Central memory CD4-positive, alpha-beta T cell (primary cell): Measurements from ENCODE around the gene CAPN7.
A peak's percentile ranks its signal among the peaks of the same experiment; 100 is the strongest.

ENCODE experiments used
- DNase-seq: peaks from one replicate; pipeline ENCODE4 v3.0.0; 2022

CAPN7 gene

GRCh38 chr3:15255215-15255614, 49.2 kb downstream of the CAPN7 start:
- no peak for DNase-seq

DNA sequence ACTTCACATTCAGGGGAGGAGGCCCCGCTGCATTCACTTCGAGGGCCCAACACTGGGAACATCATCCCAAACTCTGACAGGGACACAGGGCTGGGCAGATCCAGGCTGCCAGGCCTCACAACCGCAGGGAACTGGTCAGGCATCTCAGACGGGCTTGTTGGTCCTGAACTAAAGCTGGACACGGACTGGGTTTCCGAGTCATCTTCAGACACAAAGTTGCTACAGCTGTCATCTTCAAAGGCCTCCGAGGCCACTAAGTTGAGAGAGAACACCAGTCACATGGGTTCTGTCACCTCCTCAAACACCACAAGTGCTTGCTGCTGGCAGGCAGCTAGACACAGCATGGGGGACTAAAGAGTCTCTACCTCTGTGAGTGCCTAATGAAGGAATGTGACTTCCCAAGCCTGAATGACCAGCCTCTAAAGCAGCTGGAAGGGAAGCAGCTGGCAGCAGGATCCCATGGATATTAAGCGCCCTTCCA, 50.9 kb downstream of the CAPN7 start:
- DNase-seq, result no peak

DNA sequence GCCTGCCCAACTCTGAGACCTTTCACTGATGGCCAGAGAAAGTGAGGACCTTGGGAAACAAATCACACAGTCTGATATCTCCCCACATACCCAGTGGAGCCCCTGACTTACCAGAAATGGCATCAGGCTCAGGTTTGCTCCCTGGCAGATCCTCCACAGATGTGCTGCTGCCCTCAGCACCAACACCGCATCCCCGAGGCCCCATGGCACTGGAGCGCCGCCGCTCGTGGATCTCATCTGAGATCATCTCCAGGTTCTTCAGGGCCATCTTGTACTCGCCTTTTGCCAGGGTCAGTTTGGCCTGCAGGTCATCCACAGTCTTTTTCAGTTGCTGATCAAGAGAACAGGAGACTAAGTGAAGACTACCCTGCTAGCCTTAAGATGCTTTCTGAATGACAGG, 52.7 kb downstream of the CAPN7 start:
- no peak for DNase-seq

GRCh38 chr3:15260531-15260930, 54.5 kb downstream of the CAPN7 start:
- no peak for DNase-seq

- no peak for DNase-seq
Observed at GRCh38 chr3:15261274-15261673, 55.2 kb downstream of the CAPN7 start.

- DNase-seq, result no peak
Observed at GRCh38 chr3:15262021-15262420, 56.0 kb downstream of the CAPN7 start.

GRCh38 chr3:15263120-15263519, 57.1 kb downstream of the CAPN7 start:
- DNase-seq, result no peak

- no peak for DNase-seq
Observed at GRCh38 chr3:15263926-15264325, 57.9 kb downstream of the CAPN7 start.

DNA sequence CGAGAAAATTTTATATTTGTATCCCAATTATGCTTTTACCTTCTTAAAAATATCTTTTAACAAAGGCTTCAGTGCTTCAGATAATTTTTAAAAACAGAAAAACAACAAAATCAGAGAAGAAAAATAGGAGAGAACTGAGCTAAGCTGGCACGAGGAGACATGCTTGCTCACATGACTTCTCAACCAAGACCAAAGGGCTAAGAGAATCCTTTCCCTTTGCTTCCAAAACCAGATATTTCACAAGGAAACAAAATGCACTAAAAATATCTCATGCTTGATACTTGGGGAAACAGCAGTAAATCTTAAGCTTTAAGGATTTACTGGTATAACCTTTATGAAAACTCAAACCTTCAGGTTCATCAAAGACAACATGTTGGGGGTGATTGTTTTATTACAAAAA, 58.4 kb downstream of the CAPN7 start:
- DNase-seq, result no peak

- DNase-seq, result no peak
Observed at GRCh38 chr3:15265655-15266509, 59.8 kb downstream of the CAPN7 start.

GRCh38 chr3:15266510-15267376, 60.7 kb downstream of the CAPN7 start:
- no peak for DNase-seq

- no peak for DNase-seq
Observed at GRCh38 chr3:15267502-15267901, 61.5 kb downstream of the CAPN7 start.

- peak; percentile 79 for DNase-seq
Observed at GRCh38 chr3:15268033-15268631, 62.1 kb downstream of the CAPN7 start.

DNA sequence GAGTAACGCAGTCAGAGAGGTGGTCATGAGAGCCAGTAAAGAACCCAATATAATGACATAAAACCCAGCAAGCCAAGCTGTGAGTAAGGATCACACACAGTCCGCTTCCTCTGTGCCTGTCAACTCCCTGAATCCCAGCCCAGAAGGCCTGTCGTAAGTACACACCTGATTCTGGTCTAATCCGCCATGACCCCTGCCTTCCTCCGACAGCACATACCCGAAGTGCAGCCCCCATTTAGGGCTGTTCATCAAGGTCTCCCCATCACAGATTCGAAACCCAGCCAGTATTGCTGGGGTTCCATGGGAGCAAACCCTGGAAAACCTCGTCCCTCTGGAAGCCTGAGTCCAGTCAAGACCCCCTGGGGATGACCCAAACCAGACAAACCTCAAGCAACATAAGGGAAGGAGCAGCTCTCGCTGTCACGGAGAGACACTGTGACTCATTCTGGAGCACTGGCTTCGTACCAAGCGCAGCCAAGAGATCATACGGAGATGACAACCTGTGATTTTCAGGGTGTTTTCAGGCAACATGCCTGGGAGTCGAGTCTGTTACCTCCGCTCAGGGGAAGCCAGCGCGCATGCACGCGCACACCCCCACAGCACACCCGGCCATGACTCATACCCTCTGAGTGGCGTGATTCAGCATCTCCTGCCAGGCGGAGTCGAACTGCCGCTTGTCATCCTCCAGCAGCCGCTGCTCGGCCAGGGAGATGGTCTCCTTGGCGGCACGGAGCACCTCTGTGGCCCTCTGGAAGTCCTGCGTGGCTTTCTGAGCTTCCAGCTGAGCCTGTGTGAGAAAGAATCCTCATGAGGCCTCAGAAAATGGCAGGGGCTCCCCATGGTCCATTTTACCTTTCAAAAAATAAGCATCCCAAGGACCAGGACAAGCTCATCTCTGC, 63.3 kb downstream of the CAPN7 start:
- DNase-seq, result peak; percentile 80

GRCh38 chr3:15271030-15271429, 65.0 kb downstream of the CAPN7 start:
- DNase-seq, result no peak

GRCh38 chr3:15271785-15272381, 65.8 kb downstream of the CAPN7 start:
- DNase-seq, result peak; percentile 93

DNA sequence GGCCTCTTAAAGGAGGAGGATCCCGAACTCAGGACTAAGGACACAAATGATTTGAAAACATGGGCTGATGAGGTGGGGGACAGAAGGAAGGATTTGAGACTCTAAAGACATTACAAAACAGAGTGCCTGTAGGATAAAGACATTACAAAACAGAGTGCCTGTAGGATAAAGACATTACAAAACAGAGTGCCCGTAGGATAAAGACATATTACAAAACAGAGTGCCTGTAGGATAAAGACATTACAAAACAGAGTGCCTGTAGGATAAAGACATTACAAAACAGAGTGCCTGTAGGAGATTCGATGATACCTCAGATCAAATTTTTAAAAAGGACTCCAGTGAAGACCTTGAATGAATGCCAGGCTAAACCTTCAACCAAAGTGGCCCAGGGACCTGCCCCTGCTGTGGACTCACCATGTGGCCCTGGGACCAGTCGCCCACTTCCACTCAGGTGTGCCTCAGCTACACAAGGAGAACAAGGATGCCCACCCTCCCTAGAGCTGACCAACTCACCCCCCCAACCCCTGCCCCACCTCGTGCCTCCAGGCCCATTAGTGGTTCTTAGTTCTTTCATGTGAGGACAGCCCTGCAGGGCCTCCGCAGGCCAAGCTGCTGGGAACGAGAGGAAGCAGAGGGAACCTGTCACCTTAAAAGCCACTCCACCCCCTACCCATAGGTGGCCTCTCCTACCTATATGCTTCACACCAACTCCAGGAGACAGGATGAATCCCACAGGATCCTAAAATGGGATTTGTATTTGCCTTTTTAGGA, 66.6 kb downstream of the CAPN7 start:
- no peak for DNase-seq

- DNase-seq, result no peak
Observed at GRCh38 chr3:15273227-15273626, 67.2 kb downstream of the CAPN7 start.

DNA sequence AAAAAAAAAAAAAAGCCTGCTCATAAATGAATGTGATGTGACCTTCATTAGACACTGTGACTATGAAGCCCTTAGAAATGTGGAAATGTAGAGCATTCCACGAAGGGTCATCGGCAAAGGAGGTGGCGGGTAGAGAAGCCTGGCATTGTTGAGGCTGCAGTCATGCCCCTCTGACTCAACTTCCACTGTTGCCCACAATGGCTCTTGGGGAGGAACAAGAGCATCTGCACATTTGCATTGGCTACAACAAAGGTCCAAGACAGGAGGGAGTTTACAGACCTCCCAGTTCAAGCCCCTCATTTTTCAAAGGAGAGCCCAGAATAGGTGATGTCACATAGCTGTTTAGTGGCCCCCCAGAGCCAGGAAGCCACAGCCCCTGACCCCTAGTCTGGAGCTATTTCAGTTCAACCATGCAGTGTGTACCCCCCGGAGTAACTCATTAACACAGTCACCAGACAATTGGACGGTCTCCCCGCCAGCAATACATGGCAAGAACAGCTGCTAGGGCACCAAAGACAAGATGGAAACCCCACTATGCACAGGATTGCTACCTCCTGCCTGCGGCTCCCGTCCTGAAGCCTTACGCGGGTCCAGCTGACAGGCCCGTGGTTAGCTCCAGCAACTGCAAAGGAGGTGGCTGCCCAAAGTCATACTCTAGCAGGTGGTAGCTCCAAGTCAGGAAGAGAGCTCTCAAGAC, 70.1 kb downstream of the CAPN7 start:
- no peak for DNase-seq

DNA sequence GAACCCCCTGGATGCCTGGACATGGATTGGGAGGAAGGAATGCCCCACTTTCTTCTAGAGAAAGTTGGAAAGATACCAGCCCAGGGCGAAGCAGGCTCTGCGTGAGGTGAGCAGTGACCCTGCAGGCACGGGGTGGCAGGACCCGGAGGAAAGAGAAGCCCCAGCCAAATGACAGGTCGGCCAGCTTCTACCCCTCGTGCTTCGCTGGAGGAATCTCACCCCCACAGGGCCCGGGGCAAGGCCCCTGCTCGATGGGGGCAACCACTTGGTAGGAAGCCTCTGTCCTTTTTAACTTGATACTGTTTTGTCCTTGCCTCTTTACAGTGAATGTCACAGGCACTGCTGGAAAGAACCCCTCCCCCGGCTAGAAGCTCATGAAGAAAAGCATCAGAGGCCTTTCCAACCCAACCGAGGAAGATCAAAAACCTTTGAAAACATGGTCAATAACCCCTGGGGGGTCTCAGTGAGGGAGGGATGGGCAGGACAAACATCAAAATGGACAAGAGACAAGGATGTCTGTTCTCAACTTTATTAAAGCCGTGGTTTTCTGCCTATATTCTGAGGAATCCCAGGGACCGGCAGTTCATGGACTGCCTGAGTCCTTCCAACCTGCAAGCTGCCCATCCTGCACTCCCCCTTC, 71.9 kb downstream of the CAPN7 start:
- DNase-seq, result no peak
